ENCODE results near the gene NRROS.

DNA sequence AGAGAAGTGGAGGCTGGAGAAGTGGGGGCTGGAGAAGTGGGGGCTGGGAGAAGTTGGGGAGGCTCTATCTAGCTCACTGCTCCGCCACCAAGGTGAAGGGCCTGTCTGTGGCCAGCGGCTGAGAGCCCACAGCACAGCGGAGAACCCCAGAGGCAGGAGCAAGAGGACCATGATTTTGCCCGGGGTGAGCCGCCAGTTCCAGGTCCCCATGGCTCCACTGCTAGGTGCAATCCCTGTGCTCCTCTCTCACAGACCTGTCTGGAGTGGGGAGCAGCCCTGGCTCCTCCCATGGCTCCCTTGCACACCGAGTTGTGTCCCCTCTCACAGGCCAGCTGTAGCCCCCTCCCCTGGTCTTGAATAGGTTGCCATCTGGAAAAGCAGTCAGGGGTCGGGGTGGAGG is 4.7 kb upstream of the NRROS start:
- TF ChIP-seq CTCF (IDR thresholded peaks at IDR 0.05; ENCODE audit: insufficient read depth, low read length) (no peak), SPI1 (IDR thresholded peaks at IDR 0.05; ENCODE audit: borderline replicate concordance, low read depth) (no peak), POLR2AphosphoS5 (IDR thresholded peaks at IDR 0.05; ENCODE audit: low read depth) (no peak), GABPA (IDR thresholded peaks at IDR 0.05; ENCODE audit: low read depth) (no peak)
- TF ChIP-seq, protein P1, sequence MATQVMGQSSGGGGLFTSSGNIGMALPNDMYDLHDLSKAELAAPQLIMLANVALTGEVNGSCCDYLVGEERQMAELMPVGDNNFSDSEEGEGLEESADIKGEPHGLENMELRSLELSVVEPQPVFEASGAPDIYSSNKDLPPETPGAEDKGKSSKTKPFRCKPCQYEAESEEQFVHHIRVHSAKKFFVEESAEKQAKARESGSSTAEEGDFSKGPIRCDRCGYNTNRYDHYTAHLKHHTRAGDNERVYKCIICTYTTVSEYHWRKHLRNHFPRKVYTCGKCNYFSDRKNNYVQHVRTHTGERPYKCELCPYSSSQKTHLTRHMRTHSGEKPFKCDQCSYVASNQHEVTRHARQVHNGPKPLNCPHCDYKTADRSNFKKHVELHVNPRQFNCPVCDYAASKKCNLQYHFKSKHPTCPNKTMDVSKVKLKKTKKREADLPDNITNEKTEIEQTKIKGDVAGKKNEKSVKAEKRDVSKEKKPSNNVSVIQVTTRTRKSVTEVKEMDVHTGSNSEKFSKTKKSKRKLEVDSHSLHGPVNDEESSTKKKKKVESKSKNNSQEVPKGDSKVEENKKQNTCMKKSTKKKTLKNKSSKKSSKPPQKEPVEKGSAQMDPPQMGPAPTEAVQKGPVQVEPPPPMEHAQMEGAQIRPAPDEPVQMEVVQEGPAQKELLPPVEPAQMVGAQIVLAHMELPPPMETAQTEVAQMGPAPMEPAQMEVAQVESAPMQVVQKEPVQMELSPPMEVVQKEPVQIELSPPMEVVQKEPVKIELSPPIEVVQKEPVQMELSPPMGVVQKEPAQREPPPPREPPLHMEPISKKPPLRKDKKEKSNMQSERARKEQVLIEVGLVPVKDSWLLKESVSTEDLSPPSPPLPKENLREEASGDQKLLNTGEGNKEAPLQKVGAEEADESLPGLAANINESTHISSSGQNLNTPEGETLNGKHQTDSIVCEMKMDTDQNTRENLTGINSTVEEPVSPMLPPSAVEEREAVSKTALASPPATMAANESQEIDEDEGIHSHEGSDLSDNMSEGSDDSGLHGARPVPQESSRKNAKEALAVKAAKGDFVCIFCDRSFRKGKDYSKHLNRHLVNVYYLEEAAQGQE (IDR thresholded peaks at IDR 0.05; ENCODE audit: insufficient replicate concordance, low read depth) = no peak

Measured in HL-60 (cell line).